Activated CD4-positive, CD25-positive, alpha-beta regulatory T cell treated with anti-CD3 and anti-CD28 coated beads, Interleukin-2, amount 50 U/mL, for 16 hours (primary cell): Measurements from ENCODE around the gene CHST11.
A peak's percentile ranks its signal among the peaks of the same experiment; 100 is the strongest.

Experiments used
- DNase-seq: peaks from one replicate; pipeline ENCODE4 v3.0.0-alpha.2; 2020; ENCODE audit warnings: low read depth, low spot score

CHST11 gene

GRCh38 chr12:104652358-104652757 lies 195.6 kb downstream of the CHST11 start:
- no peak for DNase-seq

GRCh38 chr12:104652910-104653309 lies 196.2 kb downstream of the CHST11 start:
- DNase-seq: no peak

DNA sequence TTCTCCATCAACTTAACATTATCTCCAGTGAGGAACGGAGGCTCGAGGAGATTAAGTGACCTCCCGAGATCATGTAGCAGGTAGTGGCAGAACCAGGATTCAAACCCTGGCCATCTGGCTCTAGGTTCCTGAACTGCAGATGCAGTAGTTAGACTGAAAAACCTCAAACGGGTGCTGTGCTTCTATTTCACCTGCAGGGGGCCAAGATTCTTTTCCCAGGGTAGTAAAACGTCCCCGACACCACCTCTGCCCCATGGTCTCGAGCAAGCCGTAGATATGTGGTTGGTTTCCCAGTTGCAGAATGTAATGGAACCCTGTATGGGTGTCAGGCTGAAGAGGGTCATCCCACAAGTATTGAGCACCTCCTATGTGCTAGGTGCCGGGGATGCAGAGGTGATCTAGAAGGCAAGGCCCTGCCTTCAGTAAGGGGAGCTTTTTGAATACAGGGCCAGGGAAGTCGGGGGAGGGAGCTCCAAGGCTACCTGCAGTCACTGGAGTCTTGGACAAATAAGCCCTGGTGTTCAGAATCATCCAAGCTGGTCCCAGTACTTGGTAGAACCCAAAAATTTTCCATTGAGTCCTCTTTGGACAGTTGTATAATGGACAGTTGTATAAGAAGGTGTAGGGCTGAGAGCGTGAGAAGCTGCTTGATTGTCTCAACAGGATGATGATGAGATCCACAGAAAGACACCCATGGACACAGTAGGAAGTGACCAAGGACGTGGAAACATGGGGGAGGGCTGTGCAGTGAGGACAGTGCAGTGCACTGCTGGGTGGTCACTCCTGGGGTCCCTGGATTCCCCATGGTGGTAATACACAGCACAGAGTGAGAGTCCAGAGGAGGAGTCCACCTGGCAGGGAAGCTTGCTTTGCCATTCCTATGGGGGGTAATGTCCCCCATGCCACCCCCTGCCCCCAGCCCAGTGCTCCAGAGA lies 197.2 kb downstream of the CHST11 start:
- no peak for DNase-seq

DNA sequence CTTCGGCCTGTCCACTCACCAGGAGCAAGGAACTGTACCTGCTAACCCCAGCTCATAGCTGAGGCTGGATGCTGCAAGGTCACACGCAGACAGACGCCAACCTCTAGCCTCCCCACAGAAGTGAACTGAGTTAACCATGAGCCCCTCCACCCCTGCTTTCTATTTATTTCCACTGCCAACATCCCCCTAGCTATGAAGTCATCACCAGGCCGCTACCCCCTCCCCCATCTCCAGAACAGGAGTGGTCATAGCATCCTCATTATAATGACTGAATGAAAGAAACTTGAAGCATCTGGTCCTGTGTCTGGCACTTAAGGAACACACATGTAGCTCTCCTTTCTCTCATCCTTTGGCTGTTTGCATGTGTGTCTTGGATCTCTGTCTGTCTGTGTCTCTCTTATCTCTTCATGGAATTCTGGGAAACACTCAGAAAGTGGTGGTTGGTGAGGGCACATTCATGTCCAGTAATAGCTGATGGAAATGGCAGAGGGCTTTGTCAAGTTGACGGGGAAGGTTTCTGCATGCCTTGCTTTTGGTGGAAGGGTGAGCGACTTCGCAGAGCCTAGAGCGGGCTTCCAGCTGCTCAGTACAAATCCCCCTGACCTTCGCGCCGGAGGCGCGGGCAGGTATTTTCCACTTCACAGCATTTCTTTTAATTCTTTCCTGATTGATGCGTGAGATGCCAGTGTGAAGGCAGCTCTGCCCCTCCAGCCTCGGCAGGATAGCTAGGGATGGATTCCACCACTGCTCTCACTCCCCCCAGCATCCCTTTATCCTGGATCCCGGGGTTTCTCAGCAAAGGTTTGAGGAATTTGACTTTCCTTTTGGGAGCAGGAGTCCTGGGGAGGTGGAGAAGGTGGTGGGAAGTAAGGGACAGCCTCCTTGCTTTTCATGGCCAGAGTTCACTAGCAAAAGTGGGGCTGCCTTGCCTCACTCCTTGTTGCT lies 198.2 kb downstream of the CHST11 start:
- no peak for DNase-seq

DNA sequence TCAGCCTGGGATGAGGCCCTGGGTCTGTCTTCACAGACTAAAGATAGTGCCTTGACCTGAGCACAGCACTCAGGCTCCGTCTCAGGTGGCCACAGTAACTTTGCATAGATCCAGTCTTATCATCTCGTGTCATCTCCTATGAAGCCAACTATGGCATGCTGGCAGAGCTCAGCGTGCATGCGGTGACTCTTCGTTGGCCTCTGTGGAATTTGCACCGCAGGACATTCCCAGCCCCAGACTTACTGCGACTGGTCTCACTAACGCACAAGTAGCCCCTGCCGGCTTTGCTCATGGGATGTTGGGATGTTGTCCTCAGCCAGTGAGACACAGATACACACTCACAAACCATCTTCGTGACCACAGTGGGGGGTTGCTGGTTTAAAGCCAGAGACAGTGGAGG lies 199.6 kb downstream of the CHST11 start:
- DNase-seq: no peak

DNA sequence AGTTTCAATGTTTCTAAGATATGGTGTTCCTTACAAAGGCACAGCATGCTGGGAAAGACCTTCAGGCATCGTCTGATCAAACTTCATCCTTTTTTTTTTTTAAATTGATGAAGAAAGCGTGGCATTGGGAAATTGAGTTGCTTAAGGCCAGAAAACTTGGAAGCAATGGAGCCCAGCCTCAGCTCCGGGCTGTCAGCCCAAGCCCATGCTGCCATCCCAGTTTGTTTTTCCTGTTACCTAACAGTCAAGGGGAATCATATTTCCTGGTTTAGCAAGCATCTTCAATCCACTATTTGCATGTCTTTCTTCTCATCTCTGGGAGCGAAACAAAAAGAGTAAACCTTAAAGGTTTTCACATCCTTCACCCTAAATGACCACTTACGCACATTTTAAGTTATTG lies 200.2 kb downstream of the CHST11 start:
- DNase-seq: no peak

DNA sequence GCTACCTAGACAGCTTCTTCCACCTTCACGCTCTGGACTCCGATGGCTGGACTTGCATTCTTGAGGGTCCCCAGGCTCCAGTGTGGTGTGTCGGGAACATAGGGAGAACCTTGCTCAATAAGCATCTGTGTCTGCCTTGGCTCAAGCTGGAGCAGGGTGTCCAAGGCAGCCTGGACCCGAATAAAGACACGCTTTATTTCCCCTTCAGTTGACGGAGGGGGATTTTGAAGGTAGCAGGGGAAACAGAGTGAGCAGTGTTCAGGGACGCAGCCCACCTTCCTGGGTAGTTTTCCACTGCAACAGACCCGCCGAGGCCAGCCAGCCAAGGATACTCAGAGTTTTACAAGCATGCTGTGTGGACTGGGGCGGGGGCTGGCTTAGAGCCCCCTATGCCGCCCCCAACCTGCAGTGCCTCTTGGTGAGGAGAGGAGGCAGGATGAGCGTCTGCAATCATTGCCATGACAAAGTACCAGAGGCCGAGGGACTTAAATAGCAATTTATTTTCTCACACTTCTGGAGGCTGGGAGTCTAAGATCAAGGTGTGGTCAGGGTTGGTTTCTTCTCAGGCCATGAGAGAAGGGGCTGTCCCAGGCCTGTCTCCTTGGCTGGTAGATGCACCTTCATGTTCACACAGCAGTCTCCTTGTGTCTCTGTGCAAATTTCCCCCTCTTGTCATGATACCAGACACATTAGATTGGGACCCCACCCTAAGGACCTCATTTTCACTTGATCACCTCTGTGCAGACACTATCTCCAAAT lies 201.2 kb downstream of the CHST11 start:
- no peak for DNase-seq

DNA sequence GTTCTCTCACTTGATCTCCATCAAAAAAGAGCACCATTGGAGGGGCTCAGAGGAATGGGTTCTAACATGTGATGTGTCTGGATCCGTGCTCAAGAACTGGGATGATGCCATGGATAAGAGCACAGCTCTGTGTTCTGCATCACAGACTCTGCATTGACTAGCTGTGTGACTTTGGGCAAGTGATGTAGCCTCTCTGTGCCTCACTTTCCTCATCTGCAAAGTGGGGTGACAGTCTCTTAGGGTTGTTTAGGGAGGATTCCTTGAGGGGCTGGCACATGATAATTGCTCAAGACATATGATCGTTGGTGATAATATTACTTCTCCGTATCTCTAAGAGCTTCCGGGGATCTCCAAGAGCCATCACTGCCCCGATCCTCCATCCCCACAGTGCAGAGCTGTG lies 202.3 kb downstream of the CHST11 start:
- no peak for DNase-seq

DNA sequence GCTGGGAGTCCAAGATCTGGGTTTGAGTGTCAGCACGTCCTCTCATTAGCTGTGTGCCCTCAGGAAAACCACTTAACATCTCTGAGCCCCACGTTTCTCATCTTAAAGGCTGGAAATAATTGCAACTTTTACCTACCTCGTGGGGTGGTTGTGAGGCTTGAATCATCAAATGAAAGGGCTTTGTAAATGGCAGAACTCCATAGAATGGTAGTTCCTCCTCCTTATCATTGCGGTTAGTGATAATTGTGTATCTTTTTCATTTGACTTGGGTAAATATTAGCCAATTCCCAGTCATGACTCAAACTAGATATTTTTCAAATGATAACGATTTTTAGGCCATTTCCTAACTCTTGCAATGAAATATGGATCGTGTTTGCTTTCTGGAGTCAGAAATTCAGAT lies 205.5 kb downstream of the CHST11 start:
- DNase-seq: no peak

DNA sequence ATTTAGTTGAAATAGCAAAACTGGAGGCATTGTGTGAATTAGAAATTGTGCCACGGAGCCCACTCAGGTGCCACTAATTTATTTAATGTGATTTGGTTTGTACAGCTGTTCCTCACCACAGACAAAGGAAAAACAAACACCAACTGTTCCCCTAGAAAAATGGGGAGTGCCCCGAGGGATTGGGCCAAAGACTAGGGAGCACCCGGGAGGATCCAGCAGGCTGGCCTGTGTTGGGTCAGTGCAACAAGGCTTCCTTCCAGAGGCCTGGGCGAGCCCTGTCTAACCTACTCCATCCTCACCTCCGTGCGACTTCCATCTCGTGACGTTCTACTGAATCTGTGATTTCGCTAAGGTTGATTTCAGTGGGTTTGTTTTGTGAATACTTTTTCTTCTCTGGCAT lies 206.2 kb downstream of the CHST11 start:
- no peak for DNase-seq

GRCh38 chr12:104664351-104664750 lies 207.6 kb downstream of the CHST11 start:
- no peak for DNase-seq

- DNase-seq: no peak
Observed at GRCh38 chr12:104665296-104665695, 208.5 kb downstream of the CHST11 start.

DNA sequence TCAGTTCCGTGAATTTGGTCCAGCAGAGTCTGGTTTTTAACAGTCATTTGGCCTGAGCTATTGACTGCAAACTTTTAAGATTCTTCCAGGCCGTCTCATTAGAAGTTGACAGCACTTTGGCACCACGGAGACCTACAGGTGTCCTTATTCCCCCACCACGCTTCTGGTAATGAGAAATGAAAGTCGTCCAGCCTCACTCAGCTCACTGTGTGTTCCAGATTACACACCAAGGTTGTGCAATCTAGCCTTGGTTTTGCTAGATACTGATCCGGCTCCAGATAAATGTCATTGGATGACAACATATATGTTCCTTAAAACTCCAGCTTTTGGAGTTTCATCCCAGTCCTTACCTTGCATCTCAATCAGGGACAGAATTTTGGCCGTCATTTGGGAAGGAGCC lies 210.4 kb downstream of the CHST11 start:
- no peak for DNase-seq

GRCh38 chr12:104668274-104668718 lies 211.5 kb downstream of the CHST11 start:
- no peak for DNase-seq

- DNase-seq: no peak
Observed at GRCh38 chr12:104669089-104669721, 212.5 kb downstream of the CHST11 start.

GRCh38 chr12:104669851-104670337 lies 213.1 kb downstream of the CHST11 start:
- no peak for DNase-seq

- no peak for DNase-seq
Observed at GRCh38 chr12:104670439-104671408, 214.0 kb downstream of the CHST11 start.

DNA sequence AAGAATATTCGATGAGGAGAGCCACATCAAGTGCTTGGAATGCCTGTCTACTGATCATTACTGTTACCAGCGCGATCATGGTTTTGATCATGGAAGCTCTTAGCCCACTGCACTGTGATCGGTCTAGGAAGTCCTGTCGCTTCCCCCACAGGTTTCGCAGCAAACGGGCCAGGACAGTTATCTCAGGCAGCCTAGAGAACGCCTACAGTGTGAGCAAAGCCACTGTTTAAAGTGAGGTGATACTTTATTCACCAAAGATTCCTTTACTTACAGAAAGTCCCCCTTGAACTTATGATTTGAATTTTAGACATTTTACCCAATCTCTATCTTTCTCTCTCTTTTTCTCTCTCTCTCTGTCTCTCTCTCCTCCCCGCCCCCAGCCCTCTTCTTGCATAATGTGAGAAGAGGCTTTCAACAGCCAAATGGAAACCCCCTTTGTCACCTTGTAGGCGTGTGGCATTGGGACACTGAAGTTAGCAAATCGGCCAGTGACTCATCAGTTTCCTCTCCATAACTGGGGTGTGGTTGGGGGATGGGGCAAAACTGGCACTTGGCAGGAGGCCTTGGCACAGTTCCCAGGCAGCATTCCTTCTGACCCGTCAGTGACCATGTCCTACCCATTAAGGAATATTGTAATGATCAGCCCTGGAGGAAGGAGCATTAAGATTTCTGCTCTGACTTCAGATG lies 214.8 kb downstream of the CHST11 start:
- DNase-seq: peak; percentile 74

DNA sequence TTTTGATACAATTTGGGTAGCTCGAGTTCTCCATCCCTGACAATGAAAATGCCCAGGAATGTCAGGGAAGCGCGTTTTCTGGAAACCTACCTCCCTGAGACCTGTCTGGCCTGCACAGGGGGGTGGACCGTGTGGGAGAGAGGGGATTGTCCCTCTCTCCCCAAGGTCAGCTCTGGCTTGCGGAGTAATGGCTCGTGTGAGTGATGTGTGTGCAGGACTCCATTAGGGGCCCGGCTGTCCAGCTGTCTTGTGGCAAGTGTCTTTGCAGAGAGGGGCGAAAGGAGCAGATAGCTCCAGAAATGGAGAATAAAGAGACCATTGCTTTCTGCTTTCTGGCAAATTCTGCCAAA lies 215.3 kb downstream of the CHST11 start:
- no peak for DNase-seq
